PC-3 (cell line): ENCODE results near the gene MROH8. TPM values are rescaled to one million over a fixed set of nuclear protein-coding genes. Genes with fewer than 3 reads are reported as not detected.

ENCODE experiments used
- ATAC-seq: fragments of 200-7000 bp; cut with Tn5 transposase; 2 replicates; pipeline ENCODE4 v1.9.1; 2020; ENCODE audit warnings: mild to moderate bottlenecking, moderate library complexity
- BruUV-seq: library from RNA; stranded (reverse); fragments of 400-500 nt; replicated peaks from 2 replicates; lab custom pipeline; 2021; lab: Mats Ljungman, UMichigan
- CTCF ChIA-PET: fragments of 300-600 bp; sonication (Branson Sonifier 250); formaldehyde crosslinking; loops from one replicate; lab custom pipeline; 2022; ENCODE audit warnings: antibody characterized with exemption; lab: Charles Lee
- POLR2A ChIA-PET: fragments of 300-600 bp; sonication (Branson Sonifier 250); formaldehyde crosslinking; loops from one replicate; lab custom pipeline; 2022; ENCODE audit warnings: antibody characterized with exemption; ENCODE audit not compliant: unreplicated experiment; lab: Charles Lee
- DNase-seq: peaks from one replicate; pipeline ENCODE4 v3.0.0-alpha.2; 2015
- H2AFZ ChIP-seq: fragments of 300-600 bp; sonication (generic); 2 replicates; pipeline ENCODE4 v1.6.0; 2016; ENCODE audit warnings: antibody characterized with exemption, low read length
- H3F3A ChIP-seq: fragments of 300-600 bp; sonication (generic); one replicate; pipeline ENCODE4 v1.6.0; 2017; ENCODE audit warnings: antibody characterized with exemption, low read length, control low read depth, mild to moderate bottlenecking; ENCODE audit not compliant: unreplicated experiment
- H3K27ac ChIP-seq: fragments of 300-600 bp; sonication (generic); 2 replicates; pipeline ENCODE4 v1.5.1; 2016; ENCODE audit warnings: mild to moderate bottlenecking, low read length
- H3K27me3 ChIP-seq: fragments of 300-600 bp; sonication (generic); 2 replicates; pipeline ENCODE4 v1.6.1; 2016; ENCODE audit warnings: low read length, mixed read lengths
- H3K36me3 ChIP-seq: fragments of 300-600 bp; sonication (generic); 2 replicates; pipeline ENCODE4 v1.6.1; 2016; ENCODE audit warnings: low read depth, mixed run types, low read length, mixed read lengths
- H3K4me1 ChIP-seq: fragments of 300-600 bp; sonication (generic); 2 replicates; pipeline ENCODE4 v1.5.1; 2016; ENCODE audit warnings: low read length; ENCODE audit not compliant: insufficient read depth
- H3K4me2 ChIP-seq: fragments of 300-600 bp; sonication (generic); 2 replicates; pipeline ENCODE4 v1.6.0; 2016; ENCODE audit warnings: low read length
- H3K4me3 ChIP-seq: fragments of 300-600 bp; sonication (generic); 2 replicates; pipeline ENCODE4 v1.5.1; 2016; ENCODE audit warnings: mild to moderate bottlenecking, low read length, mixed read lengths
- H3K79me2 ChIP-seq: fragments of 300-600 bp; sonication (generic); 2 replicates; pipeline ENCODE4 v1.6.1; 2017; ENCODE audit warnings: low read length, mixed read lengths
- H3K9ac ChIP-seq: fragments of 300-600 bp; sonication (generic); 2 replicates; pipeline ENCODE4 v1.6.0; 2016; ENCODE audit warnings: mild to moderate bottlenecking, low read length
- H3K9me2 ChIP-seq: fragments of 300-600 bp; sonication (generic); replicated peaks from 2 replicates; pipeline ENCODE4 v1.6.1; 2016; ENCODE audit warnings: mixed run types, low read length, mixed read lengths
- H3K9me3 ChIP-seq: fragments of 300-600 bp; sonication (generic); 2 replicates; pipeline ENCODE4 v1.6.1; 2016; ENCODE audit warnings: low read length, mixed read lengths
- H4K20me1 ChIP-seq: fragments of 300-600 bp; sonication (generic); 2 replicates; pipeline ENCODE4 v1.6.1; 2016; ENCODE audit warnings: low read length, mixed read lengths
- CTCF ChIP-seq: fragments of 300-600 bp; sonication (generic); conservative IDR thresholded peaks from 2 replicates; pipeline ENCODE4 v1.5.1; 2017; ENCODE audit warnings: antibody characterized with exemption, low read depth, mild to moderate bottlenecking, low read length
- EZH2 ChIP-seq: fragments of 300-600 bp; sonication (generic); IDR thresholded peaks from one replicate; pipeline ENCODE4 v1.6.1; 2017; ENCODE audit warnings: antibody characterized with exemption, mild to moderate bottlenecking, low read length; ENCODE audit not compliant: unreplicated experiment
- EZH2phosphoT487 ChIP-seq: fragments of 300-600 bp; sonication (generic); IDR thresholded peaks from 2 replicates; pipeline ENCODE4 v1.6.1; 2018; ENCODE audit warnings: mild to moderate bottlenecking, antibody characterized with exemption, low read length, borderline replicate concordance
- intact Hi-C: fragments of 100-400 bp; cut with micrococcal nuclease; formaldehyde crosslinking; loops from 2 replicates; pipeline ENCODE4 v1.9.0; 2023
- total RNA-seq: library from RNA; depleted of rRNA; stranded (reverse); fragments of >200 nt; gene quantifications from 2 replicates; pipeline ENCODE4 v1.2.3, GENCODE V29; 2014

Gene MROH8
- total RNA-seq, 1 experiment from 2014 or later: 0.98 TPM

- no TSS peak for BruUV-seq
- no peak overlapping the region for H3K9ac ChIP-seq
- no peak for TF ChIP-seq EZH2phosphoT487
- no peak for TF ChIP-seq EZH2
- TF ChIP-seq CTCF: no peak
- H4K20me1 ChIP-seq: no peaks in the 10 kb centered on the region; the same call in 1 of the 2 replicates
- no peak overlapping the region for H3K4me2 ChIP-seq
- no peaks in the 10 kb centered on the region for H3K27me3 ChIP-seq
- ATAC-seq (no peak; the same call in 1 of the 2 replicates), DNase-seq (peak; percentile 15)
- no peak overlapping the region for H2AFZ ChIP-seq
- intact Hi-C loops: no loop called here
- no peaks in the 10 kb centered on the region for H3K4me1 ChIP-seq
- POLR2A ChIA-PET: no interaction called here
- peaks cover 64% of the 10 kb centered on the region for H3K36me3 ChIP-seq
- H3K79me2 ChIP-seq: peaks cover 4% of the 10 kb centered on the region; the same call in 1 of the 2 replicates
- no peaks in the 10 kb centered on the region for H3K9me2 ChIP-seq
- H3K9me3 ChIP-seq: no peaks in the 10 kb centered on the region
- H3K4me3 ChIP-seq: no peak overlapping the region
- H3K27ac ChIP-seq: no peak overlapping the region
- H3F3A ChIP-seq: no peaks in the 10 kb centered on the region
- CTCF ChIA-PET: no interaction called here
These were observed 43.7 kb upstream of the MROH8 start for GRCh38 chr20:37223053-37223452.

GRCh38 chr20:37222086-37222485 is 42.7 kb upstream of the MROH8 start:
- Histone ChIP-seq H3K27ac (no peak overlapping the region), H3F3A (no peaks in the 10 kb centered on the region), H3K79me2 (peaks cover 4% of the 10 kb centered on the region; the same call in 1 of the 2 replicates), H3K9ac (no peak overlapping the region), H4K20me1 (no peaks in the 10 kb centered on the region; the same call in 1 of the 2 replicates), H3K27me3 (no peaks in the 10 kb centered on the region), H3K9me3 (no peaks in the 10 kb centered on the region), H3K36me3 (peaks cover 54% of the 10 kb centered on the region), H3K4me3 (no peak overlapping the region), H3K4me1 (no peaks in the 10 kb centered on the region), H3K9me2 (no peaks in the 10 kb centered on the region), H2AFZ (no peak overlapping the region), H3K4me2 (no peak overlapping the region)
- POLR2A ChIA-PET: no interaction called here
- CTCF ChIA-PET: no interaction called here
- ATAC-seq (no peak), DNase-seq (no peak)
- no TSS peak for BruUV-seq
- intact Hi-C loops: no loop called here
- TF ChIP-seq CTCF (no peak), EZH2phosphoT487 (no peak), EZH2 (no peak)

- intact Hi-C loops: no loop called here
- ATAC-seq: no peak
- Histone ChIP-seq H3K9ac (no peak overlapping the region), H4K20me1 (no peaks in the 10 kb centered on the region; the same call in 1 of the 2 replicates), H3F3A (no peaks in the 10 kb centered on the region), H3K4me1 (no peaks in the 10 kb centered on the region), H3K4me3 (no peak overlapping the region), H3K27ac (no peak overlapping the region), H3K9me3 (no peaks in the 10 kb centered on the region), H3K79me2 (peaks cover 4% of the 10 kb centered on the region; the same call in 1 of the 2 replicates), H3K27me3 (no peaks in the 10 kb centered on the region), H2AFZ (no peak overlapping the region), H3K4me2 (no peak overlapping the region), H3K9me2 (no peaks in the 10 kb centered on the region), H3K36me3 (peaks cover 54% of the 10 kb centered on the region)
- POLR2A ChIA-PET: no interaction called here
- no peak for TF ChIP-seq EZH2phosphoT487
- TF ChIP-seq CTCF: no peak
- no peak for TF ChIP-seq EZH2
- CTCF ChIA-PET: no interaction called here
- BruUV-seq: no TSS peak
- DNase-seq: no peak
These were observed 41.4 kb upstream of the MROH8 start for GRCh38 chr20:37220731-37221130.
